HepG2 (cell line): ENCODE results near the gene CTIF. TPM values are rescaled to one million over a fixed set of nuclear protein-coding genes. Genes with fewer than 3 reads are reported as not detected.

ENCODE experiments used
- ATAC-seq: fragments of 200-7000 bp; cut with Tn5 transposase; 3 replicates; pipeline ENCODE4 v1.9.1; 2020; ENCODE audit warnings: mild to moderate bottlenecking, moderate library complexity
- BruUV-seq: library from RNA; stranded (reverse); fragments of 400-500 nt; replicated peaks from 2 replicates; lab custom pipeline; 2021; lab: Mats Ljungman, UMichigan
- CTCF ChIA-PET: fragments of 300-600 bp; formaldehyde crosslinking; extraction: SDS; loops from one replicate; lab custom pipeline; 2021; ENCODE audit warnings: low total read pairs, inconsistent platforms, low intra/inter-chr PET ratio; lab: Yijun Ruan, JAX
- POLR2A ChIA-PET: fragments of 350-600 bp; sonication (Branson Sonifier 250); formaldehyde crosslinking; loops from one replicate; lab custom pipeline; 2020; ENCODE audit warnings: antibody characterized with exemption, inconsistent platforms; lab: Yijun Ruan, JAX
- DNase-seq: peaks from one replicate; pipeline ENCODE4 v3.0.0-alpha.2; 2015; ENCODE audit warnings: low spot score
- FAIRE-seq: peaks from 3 replicates; lab custom pipeline; 2011; peaks lifted over from hg19 to GRCh38; lab: Jason Lieb, UNC
- H2AFZ ChIP-seq: one replicate; pipeline ENCODE4 v1.6.1; 2011; ENCODE audit warnings: low read length, inconsistent platforms
- H3K27ac ChIP-seq: fragments of 300-600 bp; 3 replicates; pipeline ENCODE4 v1.8.0; 2011; ENCODE audit warnings: mixed run types, mild to moderate bottlenecking, mixed read lengths, low read length, inconsistent platforms; ENCODE audit not compliant: insufficient read depth; ENCODE audit errors: extremely low read length
- H3K27me3 ChIP-seq, 2 experiments: fragments of 200-600 bp in 1 of 2; 2 replicates in 1 of 2; 3 replicates in 1 of 2; pipeline versions ENCODE4 v1.6.0 to v1.8.0; 2011; ENCODE audit warnings: low read length in 2 of 2, mild to moderate bottlenecking in 2 of 2, moderate library complexity in 2 of 2, inconsistent platforms in 1 of 2; ENCODE audit not compliant: insufficient read depth in 2 of 2, control insufficient read depth in 1 of 2
- H3K36me3 ChIP-seq, 2 experiments: fragments of 200-600 bp in 1 of 2; replicated peaks in 1 of 2; 2 replicates in 1 of 2; 3 replicates in 1 of 2; pipeline versions ENCODE4 v1.5.1 to v1.8.0; 2011; ENCODE audit warnings: low read length in 2 of 2, inconsistent platforms in 1 of 2; ENCODE audit not compliant: insufficient read depth in 2 of 2, control insufficient read depth in 1 of 2
- H3K4me1 ChIP-seq: 2 replicates; pipeline ENCODE4 v1.5.1; 2012; ENCODE audit warnings: low read length, inconsistent platforms; ENCODE audit not compliant: insufficient read depth
- H3K4me2 ChIP-seq: 2 replicates; pipeline ENCODE4 v1.6.0; 2011; ENCODE audit warnings: low read depth, low read length, inconsistent platforms
- H3K4me3 ChIP-seq, 3 experiments: fragments of 200-600 bp in 1 of 3; sonication (generic), shearing (Covaris generic) in 1 of 3; replicated peaks in 1 of 3; 2 replicates each; pipeline ENCODE4 v1.5.1; 2011 to 2016; ENCODE audit warnings: low read length in 3 of 3, inconsistent platforms in 2 of 3, low read depth in 2 of 3, mild to moderate bottlenecking in 2 of 3, control low read depth in 1 of 3, mixed read lengths in 1 of 3; ENCODE audit not compliant: insufficient read depth in 1 of 3
- H3K79me2 ChIP-seq: one replicate; pipeline ENCODE4 v1.6.1; 2011; ENCODE audit warnings: low read length, inconsistent platforms; ENCODE audit not compliant: insufficient read depth
- H3K9ac ChIP-seq: 2 replicates; pipeline ENCODE4 v1.6.0; 2011; ENCODE audit warnings: mild to moderate bottlenecking, low read depth, low read length, inconsistent platforms; ENCODE audit not compliant: insufficient read depth
- H3K9me3 ChIP-seq: 2 replicates; pipeline ENCODE4 v1.5.1; 2012; ENCODE audit warnings: mild to moderate bottlenecking, low read length
- H4K20me1 ChIP-seq: 2 replicates; pipeline ENCODE4 v1.6.0; 2011; ENCODE audit warnings: inconsistent platforms, mild to moderate bottlenecking, low read length, moderate library complexity; ENCODE audit not compliant: insufficient read depth
- ARNT2 ChIP-seq: sonication (generic); formaldehyde crosslinking; IDR thresholded peaks from 2 replicates; pipeline ENCODE4 v1.8.0; 2022; ENCODE audit warnings: mild to moderate bottlenecking, low read depth, missing genetic modification reagents, moderate library complexity
- ATF7 ChIP-seq, 2 experiments: fragments of 450-650 bp in 1 of 2; sonication (generic) in 1 of 2; formaldehyde crosslinking in 1 of 2; IDR thresholded peaks; 2 replicates each; pipeline versions ENCODE4 v1.4.0 to v1.6.1; 2016 to 2020; ENCODE audit warnings: antibody characterized with exemption in 1 of 2, mild to moderate bottlenecking in 1 of 2, missing genetic modification reagents in 1 of 2
- FOXA1 ChIP-seq, 2 experiments: fragments of 450-650 bp in 1 of 2; sonication (generic) in 1 of 2; formaldehyde crosslinking in 1 of 2; IDR thresholded peaks; 2 replicates each; pipeline versions ENCODE4 v1.4.0 to v1.6.1; 2016 to 2020; ENCODE audit warnings: missing genetic modification reagents in 1 of 2
- HDAC1 ChIP-seq: sonication (generic); formaldehyde crosslinking; IDR thresholded peaks from 2 replicates; pipeline ENCODE4 v1.5.1; 2020; ENCODE audit warnings: mild to moderate bottlenecking, missing genetic modification reagents
- HNRNPH1 ChIP-seq: fragments of 200-400 bp; formaldehyde crosslinking; optimal IDR thresholded peaks from 2 replicates; pipeline ENCODE3; 2017; ENCODE audit warnings: mild to moderate bottlenecking, low read depth, low read length
- JUNB ChIP-seq: sonication (generic); formaldehyde crosslinking; IDR thresholded peaks from 2 replicates; pipeline ENCODE4 v1.8.0; 2022; ENCODE audit warnings: missing genetic modification reagents, mild to moderate bottlenecking, borderline replicate concordance
- KLF13 ChIP-seq: sonication (generic); formaldehyde crosslinking; IDR thresholded peaks from 2 replicates; pipeline ENCODE4 v1.4.0; 2020; ENCODE audit warnings: mild to moderate bottlenecking, missing genetic modification reagents
- MAZ ChIP-seq, 2 experiments: sonication (generic) in 1 of 2; formaldehyde crosslinking in 1 of 2; IDR thresholded peaks; 2 replicates each; pipeline versions ENCODE4 v1.5.0 to v1.6.1; 2012 to 2020; ENCODE audit warnings: low read depth in 2 of 2, mild to moderate bottlenecking in 2 of 2, borderline replicate concordance in 1 of 2, improper control_type of control experiment in 1 of 2, low read length in 1 of 2, missing genetic modification reagents in 1 of 2, moderate library complexity in 1 of 2
- MYNN ChIP-seq: sonication (generic); formaldehyde crosslinking; IDR thresholded peaks from 2 replicates; pipeline ENCODE4 v1.4.0; 2020; ENCODE audit warnings: mild to moderate bottlenecking, low read depth, missing genetic modification reagents
- NFE2 ChIP-seq: sonication (generic); formaldehyde crosslinking; IDR thresholded peaks from 2 replicates; pipeline ENCODE4 v1.4.0; 2020; ENCODE audit warnings: missing genetic modification reagents
- NFIC ChIP-seq: IDR thresholded peaks from 2 replicates; pipeline ENCODE4 v1.6.1; 2012; ENCODE audit warnings: mild to moderate bottlenecking, low read length, inconsistent platforms
- SOX5 ChIP-seq: IDR thresholded peaks from 2 replicates; pipeline ENCODE4 v1.6.1; 2016; ENCODE audit warnings: borderline replicate concordance
- SRSF1 ChIP-seq: fragments of 200-400 bp; formaldehyde crosslinking; optimal IDR thresholded peaks from 2 replicates; pipeline ENCODE3; 2017; ENCODE audit warnings: mild to moderate bottlenecking, low read depth, low read length, moderate library complexity
- TEAD2 ChIP-seq: sonication (generic); formaldehyde crosslinking; IDR thresholded peaks from 2 replicates; pipeline ENCODE4 v1.9.0; 2021; ENCODE audit warnings: missing genetic modification reagents
- ZNF556 ChIP-seq: sonication (generic); formaldehyde crosslinking; IDR thresholded peaks from 2 replicates; pipeline ENCODE4 v1.4.0; 2020; ENCODE audit warnings: mild to moderate bottlenecking, missing genetic modification reagents, borderline replicate concordance
- ZNF747 ChIP-seq: sonication (generic); formaldehyde crosslinking; IDR thresholded peaks from 2 replicates; pipeline ENCODE4 v1.8.1; 2023; ENCODE audit warnings: missing genetic modification reagents, mild to moderate bottlenecking, borderline replicate concordance
- ZUFSP ChIP-seq: sonication (generic); formaldehyde crosslinking; IDR thresholded peaks from 2 replicates; pipeline ENCODE4 v1.9.0; 2021; ENCODE audit warnings: missing genetic modification reagents, mild to moderate bottlenecking, borderline replicate concordance
- WGBS: methylation state at CpG from one replicate; pipeline ENCODE4 v1.1.6; 2017; ENCODE audit warnings: low lambda C conversion rate; 5-methylcytosine and 5-hydroxymethylcytosine counted together
- in situ Hi-C: cut with HindIII; loops from 2 replicates; pipeline ENCODE4 v1.10.0; 2017; ENCODE audit warnings: low pct_unique_long_range_greater_than_20kb; ENCODE audit not compliant: extremely low pct_ligation_motif_present
- intact Hi-C: fragments of 100-400 bp; cut with micrococcal nuclease; formaldehyde crosslinking; loops from one replicate; pipeline ENCODE4 v1.10.0; 2022; ENCODE audit not compliant: unreplicated experiment
- polyA plus RNA-seq, 8 experiments: library from polyadenylated mRNA; depleted of rRNA in 3 of 8; stranded (reverse) in 7 of 8; unstranded in 1 of 8; fragments of >200 nt; fragmentation: Illumina TruSeq in 4 of 8; extraction: Trizol in 4 of 8; gene quantifications; 2 replicates each; pipeline versions ENCODE4 v1.2.1 to v1.2.3, GENCODE V29; 2011 to 2016; ENCODE audit warnings: low read depth in 4 of 8, missing spikeins in 1 of 8, mixed read lengths in 1 of 8; ENCODE audit not compliant: insufficient read depth in 1 of 8
- total RNA-seq, 5 experiments: library from RNA; depleted of rRNA; stranded (reverse); fragments of >200 nt; fragmentation: Illumina TruSeq; extraction: Trizol; gene quantifications; 2 replicates each; pipeline ENCODE4 v1.2.3, GENCODE V29; 2016; ENCODE audit warnings: low read depth in 1 of 5
- TF ChIP-seq, protein P1 (sequence below): sonication (generic); formaldehyde crosslinking; IDR thresholded peaks from 2 replicates; pipeline ENCODE4 v1.5.1; 2020; ENCODE audit warnings: mild to moderate bottlenecking, missing genetic modification reagents, borderline replicate concordance
- TF ChIP-seq, protein P2 (sequence below): sonication (generic); formaldehyde crosslinking; IDR thresholded peaks from 2 replicates; pipeline ENCODE4 v1.5.1; 2020; ENCODE audit warnings: mild to moderate bottlenecking, missing genetic modification reagents, moderate library complexity

Gene CTIF
- total and polyA plus RNA-seq, 2 of the 13 experiments (the other 11 are each of a cell fraction or from before 2014, with no cell fraction given): 18.2 to 28.0 TPM

- no peak for TF ChIP-seq ZUFSP (CRISPR knock-in tag)
- no peak for TF ChIP-seq ATF7 (IDR thresholded peaks at IDR 0.05)
- TF ChIP-seq ATF7 (CRISPR knock-in tag; IDR thresholded peaks at IDR 0.05): no peak
- TF ChIP-seq SOX5 (CRISPR knock-in tag): no peak
- no peak for TF ChIP-seq KLF13
- TF ChIP-seq JUNB (CRISPR knock-in tag): no peak
These were observed 84.8 kb downstream of the CTIF start (continued) for GRCh38 chr18:48623468-48624235.

DNA sequence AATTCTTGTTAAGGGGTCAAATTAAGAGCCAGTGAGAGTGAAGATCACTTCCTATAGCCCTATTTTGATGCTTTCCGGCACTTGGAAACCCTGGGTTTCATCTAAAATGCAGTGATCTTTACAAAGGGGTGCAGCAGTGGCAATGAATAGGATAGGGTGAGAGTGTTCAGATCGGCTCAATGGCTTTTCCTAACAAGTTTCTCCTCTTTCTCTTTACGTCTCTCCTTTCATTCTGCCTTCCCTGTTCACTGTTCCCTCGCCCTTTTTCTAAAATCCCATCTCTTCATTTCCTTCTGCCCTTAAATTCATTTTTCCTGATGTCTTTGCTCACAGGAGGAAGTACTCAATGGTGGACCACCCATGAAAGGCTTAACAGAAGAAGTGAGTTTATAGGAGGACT is 86.0 kb downstream of the CTIF start:
- WGBS: 95% methylated on average over 4 of the region's 4 CpGs
- Histone ChIP-seq H3K79me2 (no peaks in the 10 kb centered on the region), H3K4me3 (no peak overlapping the region), H3K9me3 (no peaks in the 10 kb centered on the region), H3K4me2 (no peak overlapping the region), H4K20me1 (no peaks in the 10 kb centered on the region), H2AFZ (no peak overlapping the region), H3K36me3 (peaks cover 5 to 33% of the 10 kb centered on the region in 2 experiments), H3K4me1 (peaks cover 26% of the 10 kb centered on the region), H3K27ac (no peak overlapping the region), H3K9ac (no peak overlapping the region), H3K27me3 (no peaks in the 10 kb centered on the region)
- no peak for DNase-seq
- in situ Hi-C loops: no loop called here
- BruUV-seq: no TSS peak
- no peak for FAIRE-seq
- ChIA-PET POLR2A (no interaction called here), CTCF (no interaction called here)
- no peak for ATAC-seq
- intact Hi-C loops: no loop called here
- TF ChIP-seq ZNF556 (CRISPR knock-in tag) (no peak), HDAC1 (CRISPR knock-in tag) (no peak), TEAD2 (CRISPR knock-in tag) (no peak), MYNN (no peak), HNRNPH1 (no peak), NFIC (no peak), MAZ (IDR thresholded peaks at IDR 0.05; ENCODE audit: borderline replicate concordance, low read depth, low read length) (no peak), MAZ (CRISPR knock-in tag; IDR thresholded peaks at IDR 0.05; ENCODE audit: low read depth) (no peak), ARNT2 (CRISPR knock-in tag) (no peak), SRSF1 (no peak), NFE2 (CRISPR knock-in tag) (no peak), FOXA1 (IDR thresholded peaks at IDR 0.05) (no peak), FOXA1 (CRISPR knock-in tag; IDR thresholded peaks at IDR 0.05) (no peak), ZNF747 (CRISPR knock-in tag) (no peak)
- TF ChIP-seq, protein P1, sequence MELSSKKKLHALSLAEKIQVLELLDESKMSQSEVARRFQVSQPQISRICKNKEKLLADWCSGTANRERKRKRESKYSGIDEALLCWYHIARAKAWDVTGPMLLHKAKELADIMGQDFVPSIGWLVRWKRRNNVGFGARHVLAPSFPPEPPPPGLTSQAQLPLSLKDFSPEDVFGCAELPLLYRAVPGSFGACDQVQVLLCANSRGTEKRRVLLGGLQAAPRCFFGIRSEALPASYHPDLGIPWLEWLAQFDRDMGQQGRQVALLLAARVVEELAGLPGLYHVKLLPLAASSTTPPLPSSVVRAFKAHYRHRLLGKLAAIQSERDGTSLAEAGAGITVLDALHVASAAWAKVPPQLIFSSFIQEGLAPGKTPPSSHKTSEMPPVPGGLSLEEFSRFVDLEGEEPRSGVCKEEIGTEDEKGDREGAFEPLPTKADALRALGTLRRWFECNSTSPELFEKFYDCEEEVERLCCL (CRISPR knock-in tag): no peak
- TF ChIP-seq, protein P2, sequence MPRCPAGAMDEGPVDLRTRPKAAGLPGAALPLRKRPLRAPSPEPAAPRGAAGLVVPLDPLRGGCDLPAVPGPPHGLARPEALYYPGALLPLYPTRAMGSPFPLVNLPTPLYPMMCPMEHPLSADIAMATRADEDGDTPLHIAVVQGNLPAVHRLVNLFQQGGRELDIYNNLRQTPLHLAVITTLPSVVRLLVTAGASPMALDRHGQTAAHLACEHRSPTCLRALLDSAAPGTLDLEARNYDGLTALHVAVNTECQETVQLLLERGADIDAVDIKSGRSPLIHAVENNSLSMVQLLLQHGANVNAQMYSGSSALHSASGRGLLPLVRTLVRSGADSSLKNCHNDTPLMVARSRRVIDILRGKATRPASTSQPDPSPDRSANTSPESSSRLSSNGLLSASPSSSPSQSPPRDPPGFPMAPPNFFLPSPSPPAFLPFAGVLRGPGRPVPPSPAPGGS: no peak
